NCI-H146 treated with DMSO at 0.1 percent for 48 hours (cell line): ENCODE measurements around the gene ATR.
"Not testable (repeated sequence)": the region's sequence is repeated elsewhere in the genome, so short reads cannot be mapped to it uniquely, and the experiment has no call there.

Source experiments
- DNase-seq: peaks from one replicate; lab custom pipeline; 2025; ENCODE audit not compliant: unreplicated experiment; lab: John Stamatoyannopoulos, UW

ATR gene

GRCh38 chr3:142578329-142579223 lies at the start of gene ATR:
Gene ATR, minus strand, starts transcription at chr3:142578733. Its CDS starts 29 bp downstream, at chr3:142578704.
- peak; percentile 98 for DNase-seq

DNA sequence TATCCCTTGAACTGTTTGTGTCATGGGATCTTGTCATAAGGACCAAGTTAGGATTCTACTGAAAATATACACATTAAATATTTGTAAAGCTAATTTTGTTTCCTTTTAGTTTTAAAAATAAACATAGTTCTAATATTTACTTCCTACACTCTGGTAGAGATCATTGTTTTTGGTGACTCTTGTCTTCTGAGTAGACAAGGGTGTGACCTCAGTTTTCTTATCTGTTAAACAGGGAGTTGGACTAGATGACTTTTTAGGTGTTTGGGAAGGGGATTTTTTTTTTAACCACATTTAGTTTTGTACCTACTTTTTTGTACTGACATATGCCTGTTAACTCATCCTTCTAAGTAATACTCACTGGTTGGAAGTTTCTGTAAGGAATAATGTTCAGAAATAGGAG lies 48.4 kb upstream of the ATR start:
- no peak for DNase-seq

DNA sequence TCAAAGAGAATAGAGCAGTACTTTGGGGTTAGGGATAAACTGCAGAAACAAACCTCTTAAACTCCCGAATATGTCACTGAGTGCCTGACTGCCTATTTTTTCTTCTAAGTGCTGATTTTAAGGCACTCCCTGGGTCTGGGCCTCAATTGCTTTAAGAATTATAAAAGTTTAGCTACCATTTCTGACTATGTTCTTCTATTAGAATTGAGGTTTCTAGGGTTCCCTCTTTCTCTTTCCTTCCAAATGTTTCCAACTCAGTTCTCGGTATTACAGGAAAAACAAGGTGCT lies 46.6 kb upstream of the ATR start:
- no peak for DNase-seq

- no peak for DNase-seq
Measured at GRCh38 chr3:142624341-142625152, 46.0 kb upstream of the ATR start.

DNA sequence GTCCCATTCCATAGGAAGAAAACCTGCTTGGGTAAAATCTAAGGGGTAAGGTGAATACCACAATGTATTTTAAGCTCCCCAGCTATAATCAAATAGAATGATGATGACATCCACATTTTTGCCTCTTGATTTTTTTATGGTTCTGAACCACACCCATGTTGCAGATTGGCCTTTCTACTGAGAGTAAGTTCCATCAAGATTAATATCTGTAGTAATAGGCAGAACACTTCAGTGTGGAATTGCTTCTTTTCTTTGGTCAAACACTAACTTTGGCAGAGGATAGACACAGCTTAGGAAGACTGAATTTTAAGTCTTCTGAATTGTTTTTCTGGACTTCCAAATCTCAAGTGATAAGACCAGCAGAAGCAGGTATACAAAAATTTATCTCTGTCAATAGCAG lies 44.7 kb upstream of the ATR start:
- no peak for DNase-seq

- no peak for DNase-seq
Measured at GRCh38 chr3:142622405-142622804, 43.9 kb upstream of the ATR start.

DNA sequence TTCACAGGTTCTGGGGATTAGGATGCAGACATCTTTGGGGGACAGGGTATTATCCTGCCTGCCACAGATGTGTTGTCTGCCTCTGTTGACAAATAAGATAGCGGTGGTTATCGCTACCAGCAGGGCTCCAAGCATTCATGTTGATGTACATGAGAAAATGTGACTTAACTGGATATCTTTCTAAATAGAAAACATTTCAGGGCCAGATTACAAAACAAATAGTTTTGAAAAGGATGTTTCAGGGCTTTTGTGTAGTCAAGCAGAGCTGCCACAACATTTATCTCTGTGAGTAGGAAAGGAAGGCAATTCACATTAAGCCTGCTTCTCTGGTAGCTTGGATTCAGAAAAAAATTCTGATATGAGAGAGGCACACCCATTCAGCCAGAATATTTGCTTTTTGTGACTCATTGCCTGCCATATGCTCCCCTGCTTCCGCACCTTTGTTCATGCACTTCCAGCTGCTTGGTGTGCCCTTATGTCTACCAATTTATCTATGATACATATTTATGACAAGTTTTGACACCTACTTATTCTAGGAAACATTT lies 40.5 kb upstream of the ATR start:
- peak; percentile 99 for DNase-seq

DNA sequence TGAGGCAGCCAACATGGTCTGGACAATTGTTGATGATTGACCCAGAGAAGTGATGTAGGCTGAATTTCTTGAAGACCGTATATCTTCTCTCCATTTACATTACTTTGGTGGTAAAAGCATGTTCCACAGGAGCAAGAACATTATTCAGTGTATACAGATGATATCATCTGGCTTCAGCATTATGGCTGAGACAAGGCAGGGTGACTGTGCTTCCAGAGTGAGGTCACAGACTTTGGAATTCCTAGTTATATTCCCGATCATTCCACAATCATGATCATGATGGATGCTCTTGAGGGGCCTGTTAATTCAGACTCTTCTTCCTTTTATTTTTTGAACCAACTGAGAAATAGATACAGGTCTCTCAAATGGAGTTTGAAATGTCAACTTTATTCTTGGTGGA lies 36.6 kb upstream of the ATR start:
- no peak for DNase-seq

DNA sequence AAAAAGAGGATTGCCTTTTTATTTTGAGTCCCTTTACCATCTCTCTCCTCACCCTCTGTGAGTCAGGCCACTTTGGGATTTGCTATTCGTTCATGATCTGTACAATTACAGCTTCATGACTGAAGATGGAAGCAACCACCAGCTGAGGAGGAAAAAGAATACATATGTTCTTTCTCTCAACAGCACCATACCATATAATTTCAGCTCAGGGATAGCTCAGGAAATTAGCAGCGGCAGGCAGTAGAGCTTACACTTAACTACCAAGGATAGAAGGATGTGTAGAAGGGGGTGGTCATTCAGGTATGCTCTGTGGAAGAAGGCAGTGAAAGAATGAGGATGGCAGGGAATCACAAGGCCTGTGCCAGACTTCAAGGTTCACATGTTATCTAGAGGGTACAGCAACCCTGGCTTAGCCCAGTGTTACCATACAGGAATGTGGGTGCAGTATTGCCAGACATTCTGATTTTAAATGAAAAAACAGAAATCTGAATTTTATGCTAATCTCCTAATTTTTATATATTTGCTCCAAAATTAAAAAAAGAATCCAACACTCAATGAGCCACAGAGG lies 35.6 kb upstream of the ATR start:
- no peak for DNase-seq

GRCh38 chr3:142613491-142613890 lies 35.0 kb upstream of the ATR start:
- DNase-seq = no peak

DNA sequence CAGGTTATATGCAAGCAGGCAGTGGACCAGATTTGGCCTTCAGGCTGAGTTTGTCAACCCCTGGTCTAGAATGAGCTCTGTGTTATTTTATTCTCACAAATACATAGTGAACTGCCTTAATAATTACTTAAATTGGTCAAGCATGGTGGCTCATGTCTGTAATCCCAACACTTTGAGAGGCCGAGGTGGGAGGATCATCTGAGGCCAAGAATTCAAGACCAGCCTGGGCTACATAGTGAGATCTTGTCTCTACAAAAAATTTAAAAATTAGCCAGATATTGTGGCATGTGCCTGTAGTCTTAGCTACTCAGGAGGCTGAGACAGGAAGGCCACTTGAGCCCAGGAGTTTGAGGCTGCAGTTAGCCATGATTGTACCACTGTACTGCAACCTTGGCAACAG lies 32.7 kb upstream of the ATR start:
- DNase-seq = no peak

GRCh38 chr3:142609136-142609535 lies 30.6 kb upstream of the ATR start:
- no peak for DNase-seq

- DNase-seq = no peak
Measured at GRCh38 chr3:142608631-142609030, 30.1 kb upstream of the ATR start.

- no peak for DNase-seq
Measured at GRCh38 chr3:142604940-142605339, 26.4 kb upstream of the ATR start.

- not testable (repeated sequence) for DNase-seq
Measured at GRCh38 chr3:142603386-142603705, 24.8 kb upstream of the ATR start.

DNA sequence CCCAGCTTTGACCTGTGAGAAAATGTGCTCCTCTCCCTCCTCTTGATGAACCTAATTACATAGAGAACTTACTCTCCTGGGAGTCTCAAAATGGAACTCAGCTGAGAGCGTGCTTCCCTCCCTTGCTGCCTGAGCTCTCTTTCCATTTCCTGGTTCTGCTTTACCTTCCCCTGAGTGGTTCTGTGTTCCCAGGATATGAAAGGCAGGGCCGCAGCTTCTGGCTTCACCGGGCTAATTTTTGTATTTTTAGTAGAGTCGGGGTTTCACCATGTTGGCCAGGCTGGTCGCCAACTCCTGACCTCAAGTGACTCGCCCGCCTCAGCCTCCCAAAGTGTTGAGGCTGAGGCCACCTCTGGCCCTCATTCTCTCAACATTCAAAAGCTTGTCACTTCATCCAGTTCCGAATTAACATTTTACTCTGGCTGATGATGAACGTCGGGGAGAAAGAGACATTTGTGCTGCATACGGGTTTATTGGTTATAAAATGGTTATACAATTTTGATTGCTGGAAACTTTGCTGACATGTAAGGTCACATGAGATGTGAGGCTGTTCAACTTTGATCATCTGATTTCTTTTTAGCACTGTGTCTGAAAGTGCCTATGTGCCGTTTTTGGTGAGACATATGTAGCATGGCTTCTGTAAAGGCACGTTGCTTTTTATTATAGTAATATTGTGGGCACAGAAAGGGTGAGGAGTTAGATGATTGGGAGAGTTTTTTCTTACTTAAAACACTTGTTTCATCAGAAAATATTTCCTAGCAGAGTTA lies 24.3 kb upstream of the ATR start:
- no peak for DNase-seq

DNA sequence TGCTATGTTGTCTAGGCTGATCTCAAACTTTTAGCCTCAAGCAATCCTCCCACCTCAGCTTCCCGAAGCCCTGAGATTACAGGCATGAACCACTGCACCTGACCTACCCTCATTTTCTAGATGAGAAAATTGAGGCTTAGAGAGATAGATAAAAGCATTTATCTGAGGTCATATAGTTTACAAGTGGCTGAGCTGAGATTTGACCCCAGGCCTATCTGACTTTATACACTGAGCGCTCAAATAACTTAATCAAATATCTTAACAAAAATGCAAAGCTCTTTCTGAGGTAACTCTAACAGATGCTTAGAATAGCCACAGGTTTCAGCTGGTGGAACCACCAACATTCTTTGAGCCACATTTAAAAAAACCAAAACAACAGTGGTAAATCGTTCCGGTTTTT lies 23.2 kb upstream of the ATR start:
- no peak for DNase-seq

DNA sequence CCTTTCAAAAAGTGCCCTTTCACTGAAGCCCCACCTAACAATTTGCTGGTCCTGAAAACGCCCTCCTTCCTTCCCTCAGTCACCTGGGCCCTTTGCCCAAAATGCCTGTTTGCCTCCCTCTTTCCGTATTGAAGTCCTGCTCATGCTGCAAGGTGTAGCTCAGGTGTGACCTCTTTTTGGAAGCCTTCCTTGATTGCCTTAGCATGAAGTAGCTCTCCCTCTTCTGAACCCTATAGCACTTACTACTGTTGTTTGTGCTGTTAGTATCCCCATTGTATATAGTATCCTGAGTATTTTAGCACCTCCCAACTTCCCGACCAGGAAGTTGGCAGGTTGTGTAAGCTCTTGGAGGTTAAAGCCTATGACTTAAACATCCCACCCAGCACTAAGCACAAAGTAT lies 19.4 kb upstream of the ATR start:
- DNase-seq = no peak

- peak; percentile 75 for DNase-seq
Measured at GRCh38 chr3:142596726-142597088, 18.2 kb upstream of the ATR start.

DNA sequence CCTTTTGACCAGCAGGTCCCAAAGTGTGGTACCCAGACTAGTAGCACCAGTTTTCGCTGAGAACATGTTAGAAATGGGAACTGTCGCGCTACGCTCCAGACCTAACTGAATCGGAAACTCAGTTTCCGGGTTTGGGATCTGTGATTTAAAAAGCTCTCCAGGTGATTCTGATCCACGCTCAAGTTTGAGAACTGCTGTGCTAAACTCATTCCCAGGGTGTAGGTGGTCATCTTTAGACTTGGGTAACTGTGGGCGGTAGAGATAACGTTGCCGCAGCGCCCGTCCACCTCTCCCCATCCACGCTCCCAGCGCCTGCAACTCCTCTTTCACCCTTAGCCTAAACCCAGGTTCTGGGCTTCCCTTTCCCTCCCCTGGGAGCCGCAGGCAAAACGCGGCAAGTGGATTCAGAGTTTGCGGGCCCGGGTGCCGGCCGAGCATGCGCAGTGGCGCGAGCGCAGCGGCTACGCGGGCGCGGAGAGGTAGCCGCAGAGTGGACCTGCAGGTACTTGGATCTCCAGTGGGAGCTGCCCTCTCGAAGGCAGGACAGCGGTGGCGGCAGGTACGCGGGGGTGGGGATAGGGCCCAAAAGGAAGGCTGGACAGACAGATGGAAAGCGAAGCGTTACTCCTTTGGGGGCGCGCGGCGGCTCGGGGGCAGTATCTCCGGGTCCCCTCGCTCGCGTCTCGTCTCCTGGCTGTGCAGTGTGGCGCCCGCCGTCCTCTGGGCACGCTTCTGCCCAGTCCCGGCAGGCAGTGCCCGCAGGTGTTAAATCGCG lies 17.6 kb upstream of the ATR start, which contains the start of gene PLS1:
Gene PLS1, plus strand, starts transcription at position 443 of the 775 bp plus-strand sequence. CDS start 67,845 bp downstream, outside the sequence.
- DNase-seq = peak; percentile 97
